Right lobe of liver (tissue), 4 donors: ENCODE data around the gene TMSB10.

Experiments used
- CTCF ChIP-seq, 4 donors: fragments of 200-600 bp in 3 of 4; fragments of 450-650 bp in 1 of 4; IDR thresholded peaks; one replicate each; pipeline versions ENCODE4 v1.5.1 to v1.8.0; 2016 to 2022; ENCODE audit warnings: antibody characterized with exemption in 4 of 4, mild to moderate bottlenecking in 2 of 4
- POLR2A ChIP-seq: fragments of 450-650 bp; IDR thresholded peaks from one replicate; pipeline ENCODE4 v1.6.1; 2017; ENCODE audit warnings: antibody characterized with exemption, mild to moderate bottlenecking
- donor health status: DM: no; HTN: no; CAD: no.
- donor health status: DM: no; HTN: no; CAD: no.
- donor health status: DM: no; HTN: yes; CAD: no.

GRCh38 chr2:84882775-84883550, 22.5 kb upstream of the TMSB10 start:
- no peak for TF ChIP-seq CTCF (IDR thresholded peaks at IDR 0.05)
- TF ChIP-seq POLR2A, result no peak
